ENCODE data around the gene C20orf202.

GRCh38 chr20:1199964-1200363 lies 3.3 kb upstream of the C20orf202 start:
- TF ChIP-seq, protein P1, sequence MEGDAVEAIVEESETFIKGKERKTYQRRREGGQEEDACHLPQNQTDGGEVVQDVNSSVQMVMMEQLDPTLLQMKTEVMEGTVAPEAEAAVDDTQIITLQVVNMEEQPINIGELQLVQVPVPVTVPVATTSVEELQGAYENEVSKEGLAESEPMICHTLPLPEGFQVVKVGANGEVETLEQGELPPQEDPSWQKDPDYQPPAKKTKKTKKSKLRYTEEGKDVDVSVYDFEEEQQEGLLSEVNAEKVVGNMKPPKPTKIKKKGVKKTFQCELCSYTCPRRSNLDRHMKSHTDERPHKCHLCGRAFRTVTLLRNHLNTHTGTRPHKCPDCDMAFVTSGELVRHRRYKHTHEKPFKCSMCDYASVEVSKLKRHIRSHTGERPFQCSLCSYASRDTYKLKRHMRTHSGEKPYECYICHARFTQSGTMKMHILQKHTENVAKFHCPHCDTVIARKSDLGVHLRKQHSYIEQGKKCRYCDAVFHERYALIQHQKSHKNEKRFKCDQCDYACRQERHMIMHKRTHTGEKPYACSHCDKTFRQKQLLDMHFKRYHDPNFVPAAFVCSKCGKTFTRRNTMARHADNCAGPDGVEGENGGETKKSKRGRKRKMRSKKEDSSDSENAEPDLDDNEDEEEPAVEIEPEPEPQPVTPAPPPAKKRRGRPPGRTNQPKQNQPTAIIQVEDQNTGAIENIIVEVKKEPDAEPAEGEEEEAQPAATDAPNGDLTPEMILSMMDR (IDR thresholded peaks at IDR 0.05 in 2 of 3, conservative IDR thresholded peaks at IDR 0.05 in 1 of 3; ENCODE audit: borderline replicate concordance in 1 of 3, insufficient read depth in 1 of 3, low read depth in 2 of 3, low read length in 2 of 3): no peak
- TF ChIP-seq POLR2A (IDR thresholded peaks at IDR 0.05; ENCODE audit: borderline replicate concordance, extremely low read depth, insufficient read depth, insufficient read length): no peak
- TF ChIP-seq CEBPB (IDR thresholded peaks at IDR 0.05; ENCODE audit: low read depth): no peak
- TF ChIP-seq EGR1 (IDR thresholded peaks at IDR 0.05; ENCODE audit: low read depth): no peak
- TF ChIP-seq REST (IDR thresholded peaks at IDR 0.05; ENCODE audit: low read depth): no peak
- TF ChIP-seq EZH2 (IDR thresholded peaks at IDR 0.05): no peak
- TF ChIP-seq JUND (IDR thresholded peaks at IDR 0.05): no peak
- TF ChIP-seq ATF3 (IDR thresholded peaks at IDR 0.05): no peak
- TF ChIP-seq, protein P2, sequence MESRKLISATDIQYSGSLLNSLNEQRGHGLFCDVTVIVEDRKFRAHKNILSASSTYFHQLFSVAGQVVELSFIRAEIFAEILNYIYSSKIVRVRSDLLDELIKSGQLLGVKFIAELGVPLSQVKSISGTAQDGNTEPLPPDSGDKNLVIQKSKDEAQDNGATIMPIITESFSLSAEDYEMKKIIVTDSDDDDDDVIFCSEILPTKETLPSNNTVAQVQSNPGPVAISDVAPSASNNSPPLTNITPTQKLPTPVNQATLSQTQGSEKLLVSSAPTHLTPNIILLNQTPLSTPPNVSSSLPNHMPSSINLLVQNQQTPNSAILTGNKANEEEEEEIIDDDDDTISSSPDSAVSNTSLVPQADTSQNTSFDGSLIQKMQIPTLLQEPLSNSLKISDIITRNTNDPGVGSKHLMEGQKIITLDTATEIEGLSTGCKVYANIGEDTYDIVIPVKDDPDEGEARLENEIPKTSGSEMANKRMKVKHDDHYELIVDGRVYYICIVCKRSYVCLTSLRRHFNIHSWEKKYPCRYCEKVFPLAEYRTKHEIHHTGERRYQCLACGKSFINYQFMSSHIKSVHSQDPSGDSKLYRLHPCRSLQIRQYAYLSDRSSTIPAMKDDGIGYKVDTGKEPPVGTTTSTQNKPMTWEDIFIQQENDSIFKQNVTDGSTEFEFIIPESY (IDR thresholded peaks at IDR 0.05; ENCODE audit: extremely low read depth, insufficient replicate concordance, low read length): no peak
- no peak for TF ChIP-seq RAD21 (IDR thresholded peaks at IDR 0.05; ENCODE audit: low read depth)
- no peak for TF ChIP-seq EZH2phosphoT487 (IDR thresholded peaks at IDR 0.05; ENCODE audit: borderline replicate concordance)
- no peak for TF ChIP-seq POLR2AphosphoS5 (IDR thresholded peaks at IDR 0.05; ENCODE audit: low read depth, low read length)

All from HCT116 (cell line).